GM21786 (cell line): Measurements from ENCODE around the gene SLC15A3.
"Not testable (repeated sequence)": the region's sequence is repeated elsewhere in the genome, so short reads cannot be mapped to it uniquely, and the experiment has no call there.

Source experiments
- ATAC-seq: cut with Tn5 transposase; IDR thresholded peaks from one replicate; pipeline ENCODE4 v1.9.1; 2021; ENCODE audit not compliant: unreplicated experiment

The SLC15A3 gene

GRCh38 chr11:60977224-60977623, 25.2 kb upstream of the SLC15A3 start:
- ATAC-seq = no peak

- ATAC-seq = no peak
Measured at GRCh38 chr11:60974726-60975125, 22.8 kb upstream of the SLC15A3 start.

- ATAC-seq = not testable (repeated sequence)
Measured at GRCh38 chr11:60974316-60974715, 22.3 kb upstream of the SLC15A3 start.

- ATAC-seq = no peak
Measured at GRCh38 chr11:60973699-60974098, 21.7 kb upstream of the SLC15A3 start.

- no peak for ATAC-seq
Measured at GRCh38 chr11:60972182-60973030, 20.4 kb upstream of the SLC15A3 start.

GRCh38 chr11:60971520-60971919, 19.5 kb upstream of the SLC15A3 start, which contains the start of gene CD6:
Gene CD6, plus strand, starts transcription at chr11:60971680. Its CDS starts 186 bp downstream, at chr11:60971866.
- no peak for ATAC-seq

GRCh38 chr11:60970890-60971289, 18.9 kb upstream of the SLC15A3 start:
- no peak for ATAC-seq

GRCh38 chr11:60970369-60970774, 18.4 kb upstream of the SLC15A3 start:
- ATAC-seq = no peak

GRCh38 chr11:60968223-60968622, 16.2 kb upstream of the SLC15A3 start:
- ATAC-seq = no peak

- no peak for ATAC-seq
Measured at GRCh38 chr11:60966890-60967289, 14.9 kb upstream of the SLC15A3 start.

GRCh38 chr11:60964801-60965200, 12.8 kb upstream of the SLC15A3 start:
- ATAC-seq = no peak

GRCh38 chr11:60960405-60960804, 8.4 kb upstream of the SLC15A3 start:
- ATAC-seq = no peak

GRCh38 chr11:60959431-60959830, 7.5 kb upstream of the SLC15A3 start:
- no peak for ATAC-seq

GRCh38 chr11:60957188-60957587, 5.2 kb upstream of the SLC15A3 start:
- no peak for ATAC-seq

GRCh38 chr11:60955571-60955970, 3.6 kb upstream of the SLC15A3 start:
- no peak for ATAC-seq

- ATAC-seq = no peak
Measured at GRCh38 chr11:60954421-60954820, 2.4 kb upstream of the SLC15A3 start.

GRCh38 chr11:60953781-60954180, 1.8 kb upstream of the SLC15A3 start:
- ATAC-seq = no peak

- ATAC-seq = no peak
Measured at GRCh38 chr11:60952742-60953170, 780 bp upstream of the SLC15A3 start.

- no peak for ATAC-seq
Measured at GRCh38 chr11:60951606-60951903, 421 bp downstream of the SLC15A3 start.

- ATAC-seq = no peak
Measured at GRCh38 chr11:60950933-60951605, 907 bp downstream of the SLC15A3 start.

GRCh38 chr11:60950024-60950423, 2.0 kb downstream of the SLC15A3 start:
- no peak for ATAC-seq

GRCh38 chr11:60948250-60948649, 3.7 kb downstream of the SLC15A3 start:
- ATAC-seq = no peak
